HG02571 (cell line): Measurements from ENCODE around the gene PABPN1.

ENCODE experiments used
- ATAC-seq: cut with Tn5 transposase; IDR thresholded peaks from one replicate; pipeline ENCODE4 v1.9.1; 2021; ENCODE audit warnings: mild to moderate bottlenecking, moderate library complexity; ENCODE audit not compliant: unreplicated experiment

Gene PABPN1

GRCh38 chr14:23357261-23357660 is 36.0 kb downstream of the PABPN1 start:
- ATAC-seq: no peak

GRCh38 chr14:23358042-23358441 is 36.8 kb downstream of the PABPN1 start:
- no peak for ATAC-seq

GRCh38 chr14:23358553-23359166 is 37.4 kb downstream of the PABPN1 start:
- no peak for ATAC-seq

GRCh38 chr14:23359167-23359626 is 37.9 kb downstream of the PABPN1 start:
- no peak for ATAC-seq

- no peak for ATAC-seq
Observed at GRCh38 chr14:23359722-23360447, 38.6 kb downstream of the PABPN1 start.

- no peak for ATAC-seq
Observed at GRCh38 chr14:23360496-23360895, 39.2 kb downstream of the PABPN1 start.

- ATAC-seq: no peak
Observed at GRCh38 chr14:23361320-23361719, 40.1 kb downstream of the PABPN1 start.

GRCh38 chr14:23361763-23362162 is 40.5 kb downstream of the PABPN1 start:
- no peak for ATAC-seq

GRCh38 chr14:23362200-23362599 is 40.9 kb downstream of the PABPN1 start:
- no peak for ATAC-seq

- ATAC-seq: no peak
Observed at GRCh38 chr14:23364164-23365035, 43.1 kb downstream of the PABPN1 start.

GRCh38 chr14:23365036-23365731 is 43.9 kb downstream of the PABPN1 start, which contains the start of gene EFS:
EFS (minus strand) TSS chr14:23365172; CDS start chr14:23365025, 147 bp downstream.
- no peak for ATAC-seq

- no peak for ATAC-seq
Observed at GRCh38 chr14:23365732-23366425, 44.6 kb downstream of the PABPN1 start.

- ATAC-seq: no peak
Observed at GRCh38 chr14:23366426-23366921, 45.2 kb downstream of the PABPN1 start.

- no peak for ATAC-seq
Observed at GRCh38 chr14:23370221-23370620, 49.0 kb downstream of the PABPN1 start.

GRCh38 chr14:23371865-23372264 is 50.6 kb downstream of the PABPN1 start:
- ATAC-seq: no peak

GRCh38 chr14:23372509-23372908 is 51.3 kb downstream of the PABPN1 start, which contains the start of gene IL25:
IL25 (plus strand) TSS chr14:23372809.
- ATAC-seq: no peak

- ATAC-seq: no peak
Observed at GRCh38 chr14:23373041-23373440, 51.8 kb downstream of the PABPN1 start.
